ENCODE measurements around the gene AFG1L.
"Not testable (repeated sequence)": the region's sequence is repeated elsewhere in the genome, so short reads cannot be mapped to it uniquely, and the experiment has no call there.

The AFG1L gene

GRCh38 chr6:108294727-108295625 lies at the start of gene AFG1L:
Gene AFG1L, plus strand, starts transcription at chr6:108295054. Its CDS starts 26 bp downstream, at chr6:108295080.
- peak; percentile 76 for DNase-seq (ENCODE audit: low spot score)

DNA sequence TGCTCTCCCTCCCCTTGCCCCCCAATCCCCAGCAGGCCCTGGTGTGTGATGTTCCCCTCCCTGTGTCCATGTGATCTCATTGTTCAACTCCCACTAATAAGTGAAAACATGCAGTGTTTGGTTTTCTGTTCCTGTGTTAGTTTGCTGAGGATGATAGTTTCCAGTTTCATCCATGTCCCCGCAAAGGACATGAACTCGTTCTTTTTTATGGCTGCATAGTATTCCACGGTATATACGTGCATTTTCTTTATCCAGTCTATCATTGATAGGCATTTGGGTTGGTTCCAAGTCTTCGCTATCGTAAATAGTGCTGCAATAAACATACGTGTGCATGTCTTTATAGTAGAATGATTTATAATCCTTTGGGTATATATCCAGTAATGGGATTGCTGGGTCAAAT lies 49.8 kb upstream of the AFG1L start:
- not testable (repeated sequence) for DNase-seq (ENCODE audit: low spot score)

DNA sequence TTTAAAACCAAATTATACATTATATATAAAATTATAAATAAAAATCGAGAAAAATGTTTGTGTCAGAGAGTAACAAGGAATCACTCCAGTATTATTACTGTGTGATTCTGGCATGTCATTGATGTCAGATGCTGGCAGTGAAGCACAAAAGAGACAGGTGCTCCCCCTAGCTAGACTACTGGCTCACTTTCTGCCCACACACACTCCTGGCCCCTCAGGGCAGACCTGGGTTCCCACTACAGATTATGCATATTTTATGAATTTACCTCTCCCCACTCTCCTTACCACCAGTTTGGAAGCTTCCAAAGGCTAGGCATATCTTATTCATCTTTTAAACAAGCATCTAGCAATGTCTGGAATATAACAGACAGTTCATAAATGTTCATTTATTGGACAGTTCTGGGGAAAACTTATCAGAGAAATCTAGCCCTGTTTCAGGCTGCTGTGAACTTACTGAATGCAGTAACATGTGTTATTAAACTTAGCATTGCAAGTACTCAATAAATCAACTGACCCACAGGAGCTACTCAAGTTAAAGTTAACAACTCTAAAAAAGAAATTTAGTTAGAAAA lies 46.8 kb upstream of the AFG1L start:
- no peak for DNase-seq (ENCODE audit: low spot score)

DNA sequence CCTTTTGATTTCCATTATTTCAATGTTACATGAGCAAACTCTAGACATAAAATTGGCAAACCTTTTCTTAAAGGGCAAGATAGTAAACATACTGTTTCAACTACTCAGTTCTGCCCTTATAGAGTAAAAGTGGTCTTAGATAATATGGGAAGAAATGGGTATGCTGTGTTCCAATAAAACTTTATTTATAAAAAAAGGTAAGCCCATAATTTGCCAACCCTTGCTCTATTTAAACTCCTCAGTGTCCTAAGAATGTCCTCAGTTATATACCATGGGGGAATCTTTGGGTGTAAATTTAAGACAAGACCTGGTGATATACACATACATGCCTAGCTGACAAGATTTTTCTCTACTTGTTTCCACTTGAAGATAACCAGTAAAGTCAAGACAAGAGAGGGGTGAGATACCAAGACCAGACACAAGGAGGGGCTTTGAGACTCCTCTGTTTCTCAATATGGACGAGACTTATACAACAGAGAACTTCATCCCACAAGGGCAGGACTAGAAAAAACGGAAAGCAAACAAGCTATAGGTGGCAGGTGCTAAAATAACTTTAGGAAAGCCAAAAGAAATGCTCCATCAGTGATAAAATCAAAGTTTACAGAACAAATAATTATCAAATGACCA lies 44.5 kb upstream of the AFG1L start:
- no peak for DNase-seq (ENCODE audit: low spot score)

GRCh38 chr6:108251252-108251651 lies 43.6 kb upstream of the AFG1L start:
- no peak for DNase-seq (ENCODE audit: low spot score)

- DNase-seq (ENCODE audit: low spot score), result no peak
Observed at GRCh38 chr6:108252055-108252454, 42.8 kb upstream of the AFG1L start.

DNA sequence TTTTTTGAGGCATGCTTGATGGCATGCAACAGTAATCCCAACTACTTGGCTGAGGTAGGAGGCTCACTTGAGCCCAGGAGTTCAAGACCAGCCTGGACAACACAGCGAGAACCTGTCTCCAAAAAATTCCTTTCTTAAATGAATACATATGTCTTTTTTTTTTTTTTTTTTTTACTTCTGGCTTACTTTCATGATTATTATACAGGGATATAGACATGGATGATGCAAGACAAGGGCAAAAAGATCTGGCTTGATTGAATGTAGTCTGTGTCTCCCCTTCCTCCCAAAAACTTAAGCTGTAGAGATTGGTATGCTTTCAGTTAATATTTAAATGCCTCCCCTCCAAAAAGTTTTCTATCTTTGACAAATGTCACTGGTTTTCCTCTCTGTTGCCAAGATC lies 41.6 kb upstream of the AFG1L start:
- DNase-seq (ENCODE audit: low spot score), result no peak

- no peak for DNase-seq (ENCODE audit: low spot score)
Observed at GRCh38 chr6:108254433-108255410, 40.1 kb upstream of the AFG1L start.

DNA sequence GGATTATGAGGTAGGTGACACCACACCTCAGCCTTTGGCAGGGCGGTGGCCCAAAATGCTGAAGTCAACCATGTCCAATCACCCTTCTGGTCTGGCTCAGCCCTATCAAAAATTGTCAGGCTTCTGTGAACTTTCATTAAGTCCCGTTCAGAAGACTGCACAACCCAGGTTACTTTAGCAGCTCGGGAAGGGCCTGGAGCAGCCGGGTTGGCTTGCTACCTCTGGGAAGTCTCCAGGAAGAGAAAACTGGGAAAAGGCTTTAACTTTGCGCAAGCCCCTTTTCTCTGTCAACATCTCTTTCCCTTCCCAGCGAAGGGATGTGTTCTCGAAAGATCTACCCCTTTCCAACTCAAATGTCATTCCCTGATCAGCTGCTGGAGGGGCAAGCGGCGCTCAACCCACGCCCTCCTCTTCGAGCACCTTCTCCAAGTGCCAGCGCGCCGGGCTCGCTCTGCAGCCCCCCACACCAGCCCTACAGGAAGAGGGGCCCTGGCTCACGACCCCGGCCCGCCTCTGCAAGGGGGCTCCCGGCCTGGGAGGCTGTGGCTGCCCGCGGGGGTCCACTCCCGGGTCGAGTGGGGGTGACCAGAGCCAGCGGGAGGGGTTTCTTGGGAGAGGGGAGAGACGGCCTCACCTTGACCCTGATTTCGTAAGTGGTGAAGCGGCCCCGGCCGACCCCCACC lies 34.6 kb upstream of the AFG1L start:
- no peak for DNase-seq (ENCODE audit: low spot score)

- peak; percentile 79 for DNase-seq (ENCODE audit: low spot score)
Observed at GRCh38 chr6:108260809-108261569, 33.9 kb upstream of the AFG1L start, which contains the start of gene SNX3. Gene SNX3, minus strand, starts transcription at chr6:108261040. Its CDS starts 119 bp downstream, at chr6:108260921.

DNA sequence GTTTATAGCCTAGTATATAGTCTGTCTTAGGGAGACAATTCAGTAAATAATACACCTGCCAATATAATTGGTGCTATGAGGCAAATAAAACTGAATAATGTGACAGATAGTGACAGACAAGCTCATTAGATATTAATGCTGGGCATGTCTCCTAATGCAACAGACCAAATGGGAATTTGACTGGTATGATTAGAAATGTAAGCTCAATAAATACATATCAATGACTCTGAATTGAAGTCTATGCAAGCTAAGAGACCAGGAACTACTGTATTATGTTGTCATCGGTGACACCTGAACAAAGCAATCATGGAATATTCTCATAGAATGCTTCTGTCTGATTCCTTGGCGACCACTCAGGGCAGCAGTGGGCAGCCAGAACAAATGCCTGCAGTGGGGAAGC lies 31.5 kb upstream of the AFG1L start:
- DNase-seq (ENCODE audit: low spot score), result no peak

DNA sequence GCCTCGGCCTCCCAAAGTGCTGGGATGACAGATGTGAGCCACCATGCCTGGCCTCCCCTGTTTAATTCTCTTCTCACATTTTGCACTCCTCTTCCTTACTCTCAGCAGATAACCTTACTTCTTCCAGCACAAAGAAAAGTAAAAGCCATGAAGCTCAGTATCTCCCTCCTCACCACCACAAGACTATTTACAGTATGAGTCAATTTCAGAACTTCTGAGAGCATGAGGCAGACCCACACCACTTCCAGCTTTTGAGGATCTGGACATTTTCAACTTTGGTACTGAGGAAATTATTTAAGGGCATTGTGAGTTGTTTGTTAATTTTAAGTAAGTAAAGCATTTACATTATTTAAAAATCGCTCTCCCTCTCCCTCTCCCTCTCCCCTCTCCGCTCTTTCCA lies 26.0 kb upstream of the AFG1L start:
- DNase-seq (ENCODE audit: low spot score), result no peak

- DNase-seq (ENCODE audit: low spot score), result not testable (repeated sequence)
Observed at GRCh38 chr6:108269955-108270354, 24.9 kb upstream of the AFG1L start.

- DNase-seq (ENCODE audit: low spot score), result no peak
Observed at GRCh38 chr6:108274546-108274945, 20.3 kb upstream of the AFG1L start.

DNA sequence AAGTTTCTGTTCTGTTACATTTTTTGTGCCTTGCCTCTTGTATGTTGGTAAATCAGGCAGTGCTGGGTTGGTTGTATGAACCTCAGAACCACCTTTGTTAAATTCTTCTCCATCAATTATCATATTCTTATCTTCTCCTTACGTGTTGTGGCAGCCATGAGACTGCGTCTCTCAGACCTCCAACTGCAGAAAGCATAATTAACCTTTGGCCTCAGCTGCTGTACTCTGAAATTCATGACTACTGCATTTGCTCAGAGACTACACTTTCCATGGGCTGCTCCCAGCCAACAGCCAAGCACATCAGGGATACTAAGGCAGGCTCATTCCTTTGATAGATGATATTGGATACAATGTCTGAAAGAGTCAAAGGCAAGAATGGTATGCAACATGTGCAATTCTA lies 18.9 kb upstream of the AFG1L start:
- DNase-seq (ENCODE audit: low spot score), result no peak

DNA sequence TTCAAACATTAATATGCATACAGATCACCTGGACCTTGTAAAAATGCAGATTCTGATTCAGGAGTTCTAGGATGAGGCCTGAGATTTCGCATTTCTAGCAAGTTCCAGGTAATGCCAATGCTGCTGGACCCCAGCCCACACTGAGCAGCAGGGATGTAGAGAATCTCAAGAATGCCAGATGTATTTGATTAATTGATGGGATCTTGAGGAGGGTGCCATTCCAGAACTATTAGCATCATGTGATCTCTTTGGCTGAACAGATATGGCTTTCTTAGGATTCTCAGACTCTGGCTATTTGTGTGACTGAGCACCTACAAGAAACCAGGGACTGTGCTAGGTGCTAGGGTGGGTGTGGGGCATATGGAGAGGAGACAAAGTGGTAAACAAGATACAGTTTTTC lies 17.6 kb upstream of the AFG1L start:
- no peak for DNase-seq (ENCODE audit: low spot score)

DNA sequence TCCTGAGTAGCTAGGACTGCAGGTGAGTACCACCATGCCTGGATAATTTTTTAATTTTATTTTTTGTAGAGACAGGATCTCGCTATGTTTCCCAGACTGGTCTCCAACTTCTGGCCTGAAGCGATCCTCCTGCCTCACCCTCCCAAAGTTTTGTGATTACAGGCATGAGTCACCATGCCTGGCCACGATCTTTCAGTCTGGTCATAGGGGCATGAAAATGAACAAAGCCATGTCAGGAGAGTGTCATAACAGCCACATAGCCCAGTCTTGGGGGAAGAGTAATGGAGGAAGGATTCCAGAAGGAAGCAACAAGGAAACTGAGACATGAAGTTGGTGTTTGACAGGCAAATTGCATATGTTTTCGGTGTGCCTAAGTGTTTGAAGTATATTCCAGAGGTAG lies 17.0 kb upstream of the AFG1L start:
- no peak for DNase-seq (ENCODE audit: low spot score)

DNA sequence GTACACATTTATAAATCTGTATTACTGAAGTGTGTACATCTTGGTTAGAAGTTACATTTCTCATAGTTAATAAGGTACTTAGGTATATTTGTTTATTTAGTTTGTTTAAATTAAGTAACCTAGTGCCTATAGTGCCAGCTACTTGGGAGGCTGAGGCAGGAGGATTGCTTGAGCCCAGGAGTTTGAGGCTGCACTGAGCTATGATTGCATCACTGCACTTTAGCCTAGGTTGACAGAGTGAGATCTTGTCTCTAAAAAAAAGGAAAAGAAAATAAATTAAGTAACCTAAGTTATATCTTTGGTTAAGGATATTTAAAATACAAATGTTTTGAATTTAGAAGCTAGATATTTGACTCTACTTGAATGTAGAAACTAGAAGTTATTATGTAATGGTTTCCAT lies 9.5 kb upstream of the AFG1L start:
- DNase-seq (ENCODE audit: low spot score), result no peak

DNA sequence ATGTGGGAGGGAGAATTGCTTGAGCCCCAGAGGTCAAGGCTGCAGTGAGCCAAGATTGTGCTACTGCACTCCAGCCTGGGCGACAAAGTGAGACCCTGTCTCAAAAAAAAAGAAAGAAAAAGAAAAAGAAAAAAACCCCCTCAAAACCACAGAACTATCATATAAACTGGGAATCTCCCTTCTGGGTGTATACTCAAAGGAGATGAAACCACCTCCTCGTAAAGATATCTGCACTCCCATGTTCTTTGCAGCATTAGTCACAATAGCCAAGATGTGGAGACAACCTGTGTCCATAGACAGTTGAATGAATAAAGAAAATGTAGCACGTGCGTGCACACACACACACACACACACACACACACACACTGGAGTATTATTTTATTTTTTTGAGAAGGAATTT lies 8.5 kb upstream of the AFG1L start:
- no peak for DNase-seq (ENCODE audit: low spot score)

GRCh38 chr6:108287373-108287772 lies 7.5 kb upstream of the AFG1L start:
- DNase-seq (ENCODE audit: low spot score), result no peak

DNA sequence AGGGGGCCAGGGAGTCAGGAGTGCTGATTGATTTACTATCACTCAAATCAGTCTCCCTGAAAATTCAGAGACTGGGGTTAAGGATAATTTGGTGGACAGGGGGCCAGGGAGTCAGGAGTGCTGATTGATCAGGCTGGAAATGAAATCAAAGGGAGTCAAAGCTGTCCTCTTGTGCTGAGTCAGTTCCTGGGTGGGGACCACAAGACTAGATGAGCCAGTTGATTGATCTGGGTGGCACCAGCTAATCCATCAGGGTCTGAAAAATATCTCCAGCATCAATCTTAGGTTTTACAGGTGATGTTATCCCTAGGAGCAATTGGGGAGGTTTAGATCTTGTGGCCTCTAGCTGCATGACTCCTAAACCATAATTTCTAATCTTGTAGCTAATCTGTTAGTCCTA lies 6.1 kb upstream of the AFG1L start:
- DNase-seq (ENCODE audit: low spot score), result no peak

Measured in COLO829 (cell line).